HepG2 (cell line): ENCODE measurements around the gene PCNX4. TPM values are rescaled to one million over a fixed set of nuclear protein-coding genes. Genes with fewer than 3 reads are reported as not detected.
A peak's percentile ranks its signal among the peaks of the same experiment; 100 is the strongest.

Experiments
- AGO2 ChIP-seq: fragments of 200-400 bp; formaldehyde crosslinking; optimal IDR thresholded peaks from 2 replicates; pipeline ENCODE3; 2017; ENCODE audit warnings: mild to moderate bottlenecking, low read depth, low read length, moderate library complexity
- ESRRA ChIP-seq: sonication (generic); formaldehyde crosslinking; IDR thresholded peaks from 2 replicates; pipeline ENCODE4 v1.5.1; 2020; ENCODE audit warnings: mild to moderate bottlenecking, low read depth, missing genetic modification reagents
- FOXP1 ChIP-seq, 2 experiments: fragments of 450-650 bp in 1 of 2; IDR thresholded peaks; 2 replicates each; pipeline ENCODE4 v1.6.1; 2017 to 2018; ENCODE audit warnings: antibody characterized with exemption in 1 of 2
- FOXP4 ChIP-seq: sonication (generic); formaldehyde crosslinking; IDR thresholded peaks from 2 replicates; pipeline ENCODE4 v1.4.0; 2020; ENCODE audit warnings: missing genetic modification reagents
- GATAD1 ChIP-seq: IDR thresholded peaks from 2 replicates; pipeline ENCODE4 v1.6.1; 2016; ENCODE audit warnings: missing genetic modification reagents, missing compliant biosample characterization
- HHEX ChIP-seq: IDR thresholded peaks from 2 replicates; pipeline ENCODE4 v1.6.1; 2016; ENCODE audit warnings: control low read depth
- KMT2B ChIP-seq: IDR thresholded peaks from 2 replicates; pipeline ENCODE4 v1.6.1; 2016; ENCODE audit warnings: missing genetic modification reagents, missing compliant biosample characterization
- MIER2 ChIP-seq: IDR thresholded peaks from 2 replicates; pipeline ENCODE4 v1.6.1; 2016; ENCODE audit warnings: missing biosample characterization, missing genetic modification reagents
- MTF1 ChIP-seq: sonication (generic); formaldehyde crosslinking; IDR thresholded peaks from 2 replicates; pipeline ENCODE4 v1.5.0; 2020; ENCODE audit warnings: missing genetic modification reagents
- SRF ChIP-seq: IDR thresholded peaks from 2 replicates; pipeline ENCODE4 v1.6.1; 2011; ENCODE audit warnings: mild to moderate bottlenecking, low read depth, low read length, moderate library complexity
- ZMYM2 ChIP-seq: sonication (generic); formaldehyde crosslinking; IDR thresholded peaks from 2 replicates; pipeline ENCODE4 v1.8.0; 2022; ENCODE audit warnings: mild to moderate bottlenecking, missing genetic modification reagents
- ZNF484 ChIP-seq: sonication (generic); formaldehyde crosslinking; IDR thresholded peaks from 2 replicates; pipeline ENCODE4 v1.5.1; 2020; ENCODE audit warnings: mild to moderate bottlenecking, low read depth, missing genetic modification reagents, borderline replicate concordance
- ZNF800 ChIP-seq: sonication (generic); formaldehyde crosslinking; IDR thresholded peaks from 2 replicates; pipeline ENCODE4 v1.4.0; 2020; ENCODE audit warnings: missing genetic modification reagents
- polyA plus RNA-seq, 8 experiments: library from polyadenylated mRNA; depleted of rRNA in 3 of 8; stranded (reverse) in 7 of 8; unstranded in 1 of 8; fragments of >200 nt; fragmentation: Illumina TruSeq in 4 of 8; extraction: Trizol in 4 of 8; gene quantifications; 2 replicates each; pipeline versions ENCODE4 v1.2.1 to v1.2.3, GENCODE V29; 2011 to 2016; ENCODE audit warnings: low read depth in 4 of 8, missing spikeins in 1 of 8, mixed read lengths in 1 of 8; ENCODE audit not compliant: insufficient read depth in 1 of 8
- total RNA-seq, 5 experiments: library from RNA; depleted of rRNA; stranded (reverse); fragments of >200 nt; fragmentation: Illumina TruSeq; extraction: Trizol; gene quantifications; 2 replicates each; pipeline ENCODE4 v1.2.3, GENCODE V29; 2016; ENCODE audit warnings: low read depth in 1 of 5
- TF ChIP-seq, protein P1 (sequence below): sonication (generic); formaldehyde crosslinking; IDR thresholded peaks from 2 replicates; pipeline ENCODE4 v1.8.1; 2022; ENCODE audit warnings: mild to moderate bottlenecking, missing genetic modification reagents
- TF ChIP-seq, protein P2 (sequence below): sonication (generic); formaldehyde crosslinking; conservative IDR thresholded peaks from 2 replicates; pipeline ENCODE4 v1.4.0; 2020; ENCODE audit warnings: missing genetic modification reagents
- TF ChIP-seq, protein P3 (sequence below): sonication (generic); formaldehyde crosslinking; IDR thresholded peaks from 2 replicates; pipeline ENCODE4 v1.9.0; 2021; ENCODE audit warnings: missing genetic modification reagents, borderline replicate concordance
- TF ChIP-seq, protein P4 (sequence below): sonication (generic); formaldehyde crosslinking; IDR thresholded peaks from 2 replicates; pipeline ENCODE4 v1.8.0; 2022; ENCODE audit warnings: missing genetic modification reagents, mild to moderate bottlenecking, inconsistent platforms, borderline replicate concordance

The PCNX4 gene
- total and polyA plus RNA-seq, 2 of the 13 experiments (the other 11 are each of a cell fraction or from before 2014, with no cell fraction given), result 28.6 to 43.0 TPM

- TF ChIP-seq KMT2B (CRISPR knock-in tag) (peak; percentile 70; the same call in 1 of the 2 replicates), MIER2 (no peak), HHEX (CRISPR knock-in tag) (no peak), FOXP4 (no peak), MTF1 (CRISPR knock-in tag) (no peak), AGO2 (peak; percentile 86), ZMYM2 (no peak), SRF (no peak), GATAD1 (CRISPR knock-in tag) (peak; percentile 23; the same call in 1 of the 2 replicates), ZNF800 (CRISPR knock-in tag) (peak; percentile 96), ESRRA (CRISPR knock-in tag) (peak; percentile 70; the same call in 1 of the 2 replicates), FOXP1 (IDR thresholded peaks at IDR 0.05) (no peak), FOXP1 (CRISPR knock-in tag; IDR thresholded peaks at IDR 0.05) (no peak), ZNF484 (no peak)
- TF ChIP-seq, protein P1, sequence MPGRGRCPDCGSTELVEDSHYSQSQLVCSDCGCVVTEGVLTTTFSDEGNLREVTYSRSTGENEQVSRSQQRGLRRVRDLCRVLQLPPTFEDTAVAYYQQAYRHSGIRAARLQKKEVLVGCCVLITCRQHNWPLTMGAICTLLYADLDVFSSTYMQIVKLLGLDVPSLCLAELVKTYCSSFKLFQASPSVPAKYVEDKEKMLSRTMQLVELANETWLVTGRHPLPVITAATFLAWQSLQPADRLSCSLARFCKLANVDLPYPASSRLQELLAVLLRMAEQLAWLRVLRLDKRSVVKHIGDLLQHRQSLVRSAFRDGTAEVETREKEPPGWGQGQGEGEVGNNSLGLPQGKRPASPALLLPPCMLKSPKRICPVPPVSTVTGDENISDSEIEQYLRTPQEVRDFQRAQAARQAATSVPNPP (CRISPR knock-in tag), result no peak
- TF ChIP-seq, protein P2, sequence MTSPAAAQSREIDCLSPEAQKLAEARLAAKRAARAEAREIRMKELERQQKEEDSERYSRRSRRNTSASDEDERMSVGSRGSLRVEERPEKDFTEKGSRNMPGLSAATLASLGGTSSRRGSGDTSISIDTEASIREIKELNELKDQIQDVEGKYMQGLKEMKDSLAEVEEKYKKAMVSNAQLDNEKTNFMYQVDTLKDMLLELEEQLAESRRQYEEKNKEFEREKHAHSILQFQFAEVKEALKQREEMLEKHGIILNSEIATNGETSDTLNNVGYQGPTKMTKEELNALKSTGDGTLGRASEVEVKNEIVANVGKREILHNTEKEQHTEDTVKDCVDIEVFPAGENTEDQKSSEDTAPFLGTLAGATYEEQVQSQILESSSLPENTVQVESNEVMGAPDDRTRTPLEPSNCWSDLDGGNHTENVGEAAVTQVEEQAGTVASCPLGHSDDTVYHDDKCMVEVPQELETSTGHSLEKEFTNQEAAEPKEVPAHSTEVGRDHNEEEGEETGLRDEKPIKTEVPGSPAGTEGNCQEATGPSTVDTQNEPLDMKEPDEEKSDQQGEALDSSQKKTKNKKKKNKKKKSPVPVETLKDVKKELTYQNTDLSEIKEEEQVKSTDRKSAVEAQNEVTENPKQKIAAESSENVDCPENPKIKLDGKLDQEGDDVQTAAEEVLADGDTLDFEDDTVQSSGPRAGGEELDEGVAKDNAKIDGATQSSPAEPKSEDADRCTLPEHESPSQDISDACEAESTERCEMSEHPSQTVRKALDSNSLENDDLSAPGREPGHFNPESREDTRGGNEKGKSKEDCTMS (CRISPR knock-in tag), result no peak
- TF ChIP-seq, protein P3, sequence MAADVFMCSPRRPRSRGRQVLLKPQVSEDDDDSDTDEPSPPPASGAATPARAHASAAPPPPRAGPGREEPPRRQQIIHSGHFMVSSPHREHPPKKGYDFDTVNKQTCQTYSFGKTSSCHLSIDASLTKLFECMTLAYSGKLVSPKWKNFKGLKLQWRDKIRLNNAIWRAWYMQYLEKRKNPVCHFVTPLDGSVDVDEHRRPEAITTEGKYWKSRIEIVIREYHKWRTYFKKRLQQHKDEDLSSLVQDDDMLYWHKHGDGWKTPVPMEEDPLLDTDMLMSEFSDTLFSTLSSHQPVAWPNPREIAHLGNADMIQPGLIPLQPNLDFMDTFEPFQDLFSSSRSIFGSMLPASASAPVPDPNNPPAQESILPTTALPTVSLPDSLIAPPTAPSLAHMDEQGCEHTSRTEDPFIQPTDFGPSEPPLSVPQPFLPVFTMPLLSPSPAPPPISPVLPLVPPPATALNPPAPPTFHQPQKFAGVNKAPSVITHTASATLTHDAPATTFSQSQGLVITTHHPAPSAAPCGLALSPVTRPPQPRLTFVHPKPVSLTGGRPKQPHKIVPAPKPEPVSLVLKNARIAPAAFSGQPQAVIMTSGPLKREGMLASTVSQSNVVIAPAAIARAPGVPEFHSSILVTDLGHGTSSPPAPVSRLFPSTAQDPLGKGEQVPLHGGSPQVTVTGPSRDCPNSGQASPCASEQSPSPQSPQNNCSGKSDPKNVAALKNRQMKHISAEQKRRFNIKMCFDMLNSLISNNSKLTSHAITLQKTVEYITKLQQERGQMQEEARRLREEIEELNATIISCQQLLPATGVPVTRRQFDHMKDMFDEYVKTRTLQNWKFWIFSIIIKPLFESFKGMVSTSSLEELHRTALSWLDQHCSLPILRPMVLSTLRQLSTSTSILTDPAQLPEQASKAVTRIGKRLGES, result no peak
- TF ChIP-seq, protein P4, sequence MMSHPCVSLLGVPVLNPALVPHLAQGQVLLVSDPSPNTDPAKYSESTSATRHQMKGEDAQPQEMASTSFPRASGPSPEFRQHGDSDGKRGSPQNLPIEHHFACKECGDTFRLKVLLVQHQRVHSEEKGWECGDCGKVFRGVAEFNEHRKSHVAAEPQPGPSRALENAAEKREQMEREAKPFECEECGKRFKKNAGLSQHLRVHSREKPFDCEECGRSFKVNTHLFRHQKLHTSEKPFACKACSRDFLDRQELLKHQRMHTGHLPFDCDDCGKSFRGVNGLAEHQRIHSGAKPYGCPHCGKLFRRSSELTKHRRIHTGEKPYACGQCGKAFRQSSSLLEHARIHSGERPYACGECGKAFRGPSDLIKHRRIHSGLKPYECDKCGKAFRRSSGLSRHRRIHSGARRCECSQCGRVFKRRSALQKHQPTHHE (CRISPR knock-in tag), result no peak
These were observed 73.2 kb downstream of the PCNX4 start, which contains the start of gene DHRS7 (continued) for GRCh38 chr14:60164712-60165546.
